Mesothelial cell of epicardium (in vitro differentiated cells): ENCODE measurements around the gene PRKCA. TPM values are rescaled to one million over a fixed set of nuclear protein-coding genes. Genes with fewer than 3 reads are reported as not detected.
"Not testable (repeated sequence)": the region's sequence is repeated elsewhere in the genome, so short reads cannot be mapped to it uniquely, and the experiment has no call there.

Experiments
- DNase-seq, 2 experiments: peaks; one replicate each; pipeline ENCODE4 v3.0.0; 2021; ENCODE audit warnings: low spot score in 2 of 2; ENCODE audit not compliant: unreplicated experiment in 2 of 2
- H3K27ac Mint-ChIP-seq: 2 replicates; pipeline ENCODE4 v1.8.0; 2021; ENCODE audit warnings: mixed read lengths
- H3K27me3 Mint-ChIP-seq: 2 replicates; pipeline ENCODE4 v1.8.0; 2021; ENCODE audit warnings: low read depth, mixed read lengths
- H3K36me3 Mint-ChIP-seq: 2 replicates; pipeline ENCODE4 v1.8.0; 2021; ENCODE audit warnings: mixed read lengths
- H3K4me1 Mint-ChIP-seq: 2 replicates; pipeline ENCODE4 v1.8.0; 2021; ENCODE audit warnings: mixed read lengths
- H3K4me3 Mint-ChIP-seq: 2 replicates; pipeline ENCODE4 v1.8.0; 2021; ENCODE audit warnings: mild to moderate bottlenecking, moderate library complexity, mixed read lengths
- H3K9me3 Mint-ChIP-seq: 2 replicates; pipeline ENCODE4 v1.8.0; 2021; ENCODE audit warnings: mixed read lengths
- CTCF ChIP-seq: fragments of 200-600 bp; sonication (generic); IDR thresholded peaks from one replicate; pipeline ENCODE4 v1.5.0; 2021; ENCODE audit warnings: antibody characterized with exemption; ENCODE audit not compliant: unreplicated experiment
- total RNA-seq: library from RNA; stranded (reverse); gene quantifications from 3 replicates; pipeline ENCODE4 v1.2.1, GENCODE V29; 2021

The PRKCA gene
- total RNA-seq, 1 donor from 2014 or later: 15.2 TPM

- no peak overlapping the region for H3K4me3 Mint-ChIP-seq
- no peak for DNase-seq
- peaks cover 29% of the 10 kb centered on the region for H3K4me1 Mint-ChIP-seq
- no peak for TF ChIP-seq CTCF
- H3K36me3 Mint-ChIP-seq: no peaks in the 10 kb centered on the region
- H3K27ac Mint-ChIP-seq: no peak overlapping the region
- H3K9me3 Mint-ChIP-seq: no peaks in the 10 kb centered on the region
- no peaks in the 10 kb centered on the region for H3K27me3 Mint-ChIP-seq
These were observed 47.3 kb downstream of the PRKCA start for GRCh38 chr17:66349521-66350254.

GRCh38 chr17:66350576-66350975, 48.2 kb downstream of the PRKCA start:
- not testable (repeated sequence) for H3K36me3 Mint-ChIP-seq, H3K9me3 Mint-ChIP-seq, H3K27me3 Mint-ChIP-seq, H3K4me3 Mint-ChIP-seq, H3K27ac Mint-ChIP-seq, DNase-seq
- peaks cover 28% of the 10 kb centered on the region for H3K4me1 Mint-ChIP-seq

GRCh38 chr17:66351033-66351432, 48.6 kb downstream of the PRKCA start:
- no peak overlapping the region for H3K4me3 Mint-ChIP-seq
- no peak for DNase-seq
- H3K36me3 Mint-ChIP-seq: no peaks in the 10 kb centered on the region
- H3K27me3 Mint-ChIP-seq: no peaks in the 10 kb centered on the region
- no peaks in the 10 kb centered on the region for H3K9me3 Mint-ChIP-seq
- H3K4me1 Mint-ChIP-seq: peaks cover 28% of the 10 kb centered on the region
- TF ChIP-seq CTCF: no peak
- H3K27ac Mint-ChIP-seq: no peak overlapping the region

GRCh38 chr17:66351701-66352100, 49.3 kb downstream of the PRKCA start:
- Mint-ChIP-seq H3K27ac (no peak overlapping the region), H3K4me1 (peaks cover 28% of the 10 kb centered on the region), H3K9me3 (no peaks in the 10 kb centered on the region), H3K4me3 (no peak overlapping the region), H3K27me3 (no peaks in the 10 kb centered on the region), H3K36me3 (no peaks in the 10 kb centered on the region)
- no peak for DNase-seq
- no peak for TF ChIP-seq CTCF

GRCh38 chr17:66353937-66354401, 51.6 kb downstream of the PRKCA start:
- no peak for TF ChIP-seq CTCF
- Mint-ChIP-seq H3K9me3 (no peaks in the 10 kb centered on the region), H3K4me1 (peaks cover 17% of the 10 kb centered on the region), H3K36me3 (no peaks in the 10 kb centered on the region), H3K27ac (no peak overlapping the region), H3K4me3 (no peak overlapping the region), H3K27me3 (peaks cover 2% of the 10 kb centered on the region)
- DNase-seq: no peak

GRCh38 chr17:66354472-66354871, 52.1 kb downstream of the PRKCA start:
- Mint-ChIP-seq H3K4me3 (no peak overlapping the region), H3K27me3 (peaks cover 2% of the 10 kb centered on the region), H3K27ac (no peak overlapping the region), H3K36me3 (no peaks in the 10 kb centered on the region), H3K4me1 (peaks cover 12% of the 10 kb centered on the region), H3K9me3 (no peaks in the 10 kb centered on the region)
- no peak for TF ChIP-seq CTCF
- no peak for DNase-seq
